Endothelial cell (in vitro differentiated cells): ENCODE results near the gene TMEM41A. TPM values are rescaled to one million over a fixed set of nuclear protein-coding genes. Genes with fewer than 3 reads are reported as not detected.

ENCODE experiments used
- DNase-seq: peaks from one replicate; pipeline ENCODE4 v3.0.0; 2021; ENCODE audit warnings: low spot score
- H3K27ac Mint-ChIP-seq: one replicate; pipeline ENCODE4 v1.8.0; 2021; ENCODE audit warnings: mixed read lengths, inconsistent platforms; ENCODE audit not compliant: unreplicated experiment
- H3K27me3 Mint-ChIP-seq: one replicate; pipeline ENCODE4 v1.8.0; 2021; ENCODE audit warnings: mild to moderate bottlenecking, moderate library complexity, mixed read lengths, inconsistent platforms; ENCODE audit not compliant: unreplicated experiment
- H3K36me3 Mint-ChIP-seq: one replicate; pipeline ENCODE4 v1.8.0; 2021; ENCODE audit warnings: mild to moderate bottlenecking, low read depth, mixed read lengths, inconsistent platforms; ENCODE audit not compliant: unreplicated experiment
- H3K4me1 Mint-ChIP-seq: one replicate; pipeline ENCODE4 v1.8.0; 2021; ENCODE audit warnings: mild to moderate bottlenecking, mixed read lengths, inconsistent platforms; ENCODE audit not compliant: unreplicated experiment
- H3K4me3 Mint-ChIP-seq: one replicate; pipeline ENCODE4 v1.8.0; 2021; ENCODE audit warnings: mild to moderate bottlenecking, mixed read lengths, inconsistent platforms; ENCODE audit not compliant: unreplicated experiment
- H3K9me3 Mint-ChIP-seq: one replicate; pipeline ENCODE4 v1.8.0; 2021; ENCODE audit warnings: mixed read lengths, inconsistent platforms; ENCODE audit not compliant: unreplicated experiment
- CTCF ChIP-seq: fragments of 200-600 bp; sonication (generic); IDR thresholded peaks from one replicate; pipeline ENCODE4 v1.5.0; 2021; ENCODE audit warnings: antibody characterized with exemption; ENCODE audit not compliant: unreplicated experiment
- total RNA-seq: library from RNA; stranded (reverse); fragmentation: NEBNext Ultra II Directional; extraction: Animal tissue kit (Norgen Biotek cat#: 25700); gene quantifications from one replicate; pipeline ENCODE4 v1.2.1, GENCODE V29; 2021; ENCODE audit not compliant: unreplicated experiment

Gene TMEM41A
- total RNA-seq, 1 donor from 2014 or later: 18.1 TPM

- Mint-ChIP-seq H3K4me3 (no peak overlapping the region), H3K36me3 (peaks cover 4% of the 10 kb centered on the region), H3K27me3 (peaks cover 1% of the 10 kb centered on the region), H3K4me1 (peaks cover 3% of the 10 kb centered on the region), H3K9me3 (no peaks in the 10 kb centered on the region), H3K27ac (no peak overlapping the region)
- no peak for DNase-seq
- no peak for TF ChIP-seq CTCF
Observed at GRCh38 chr3:185511711-185512110, 12.9 kb upstream of the TMEM41A start.

GRCh38 chr3:185508335-185508991 is 9.6 kb upstream of the TMEM41A start:
- no peak for TF ChIP-seq CTCF
- DNase-seq: no peak
- Mint-ChIP-seq H3K36me3 (peaks cover 2% of the 10 kb centered on the region), H3K4me3 (no peak overlapping the region), H3K9me3 (no peaks in the 10 kb centered on the region), H3K27me3 (peaks cover 5% of the 10 kb centered on the region), H3K27ac (no peak overlapping the region), H3K4me1 (peaks cover 4% of the 10 kb centered on the region)

- no peak for DNase-seq
- peaks cover 4% of the 10 kb centered on the region for H3K4me1 Mint-ChIP-seq
- no peak overlapping the region for H3K27ac Mint-ChIP-seq
- H3K27me3 Mint-ChIP-seq: peaks cover 4% of the 10 kb centered on the region
- no peak overlapping the region for H3K4me3 Mint-ChIP-seq
- no peak for TF ChIP-seq CTCF
- H3K9me3 Mint-ChIP-seq: no peaks in the 10 kb centered on the region
- no peaks in the 10 kb centered on the region for H3K36me3 Mint-ChIP-seq
Observed at GRCh38 chr3:185507883-185508282, 9.0 kb upstream of the TMEM41A start.

GRCh38 chr3:185504636-185505035 is 5.8 kb upstream of the TMEM41A start:
- Mint-ChIP-seq H3K4me1 (peaks cover 4% of the 10 kb centered on the region), H3K36me3 (no peaks in the 10 kb centered on the region), H3K9me3 (no peaks in the 10 kb centered on the region), H3K27ac (no peak overlapping the region), H3K4me3 (no peak overlapping the region), H3K27me3 (peaks cover 4% of the 10 kb centered on the region)
- no peak for DNase-seq
- TF ChIP-seq CTCF: no peak

GRCh38 chr3:185503521-185503920 is 4.7 kb upstream of the TMEM41A start:
- no peak for DNase-seq
- no peaks in the 10 kb centered on the region for H3K9me3 Mint-ChIP-seq
- H3K4me1 Mint-ChIP-seq: peaks cover 4% of the 10 kb centered on the region
- H3K4me3 Mint-ChIP-seq: no peak overlapping the region
- TF ChIP-seq CTCF: no peak
- H3K27ac Mint-ChIP-seq: no peak overlapping the region
- H3K36me3 Mint-ChIP-seq: peaks cover 3% of the 10 kb centered on the region
- H3K27me3 Mint-ChIP-seq: peaks cover 8% of the 10 kb centered on the region
